SK-N-MC (cell line): ENCODE measurements around the gene KCNE2.

Experiments
- EZH2 ChIP-seq: fragments of 200-600 bp; sonication (generic); IDR thresholded peaks from one replicate; pipeline ENCODE4 v1.6.1; 2017; ENCODE audit warnings: antibody characterized with exemption
- FOXP2 ChIP-seq: optimal IDR thresholded peaks from 2 replicates; pipeline ENCODE3; 2011; ENCODE audit warnings: mild to moderate bottlenecking, moderate library complexity; ENCODE audit not compliant: insufficient read depth; ENCODE audit errors: extremely low read length, control extremely low read depth
- POLR2AphosphoS5 ChIP-seq: IDR thresholded peaks from 2 replicates; pipeline ENCODE4 v1.6.1; 2012; ENCODE audit warnings: mild to moderate bottlenecking, low read depth, low read length, borderline replicate concordance

DNA sequence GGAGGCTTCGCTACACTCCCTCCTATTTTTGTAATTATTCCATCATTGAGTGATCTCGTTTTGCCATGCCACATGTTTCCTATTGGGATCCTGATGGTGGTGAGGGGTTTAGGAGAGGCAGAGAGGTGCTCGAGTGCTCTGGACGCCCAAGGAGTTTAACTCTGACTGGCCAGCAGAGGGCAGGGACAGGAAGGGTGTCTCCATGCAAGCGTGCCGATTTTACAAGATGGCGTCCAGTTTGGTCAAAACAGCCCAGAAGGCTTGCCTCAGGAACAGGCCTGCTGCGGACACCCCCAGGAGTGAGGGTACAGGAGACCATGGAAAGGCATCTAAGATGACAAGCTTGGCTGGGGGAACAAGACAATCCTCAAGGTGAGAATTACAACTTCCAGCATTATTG lies 33.8 kb upstream of the KCNE2 start:
- TF ChIP-seq EZH2: no peak
- TF ChIP-seq POLR2AphosphoS5: no peak
- TF ChIP-seq FOXP2: no peak
